ENCODE measurements around the gene OBSCN.
"Not testable (repeated sequence)": the region's sequence is repeated elsewhere in the genome, so short reads cannot be mapped to it uniquely, and the experiment has no call there.

Gene OBSCN

GRCh38 chr1:228259951-228260350, 52.1 kb downstream of the OBSCN start:
- DNase-seq (ENCODE audit: low read depth) = no peak

- no peak for DNase-seq (ENCODE audit: low read depth)
Observed at GRCh38 chr1:228261706-228262105, 53.9 kb downstream of the OBSCN start.

GRCh38 chr1:228262475-228262874, 54.6 kb downstream of the OBSCN start:
- no peak for DNase-seq (ENCODE audit: low read depth)

GRCh38 chr1:228263636-228264035, 55.8 kb downstream of the OBSCN start:
- DNase-seq (ENCODE audit: low read depth) = no peak

- DNase-seq (ENCODE audit: low read depth) = no peak
Observed at GRCh38 chr1:228264090-228264829, 56.4 kb downstream of the OBSCN start.

GRCh38 chr1:228265167-228265566, 57.3 kb downstream of the OBSCN start:
- DNase-seq (ENCODE audit: low read depth) = no peak

GRCh38 chr1:228267962-228268880, 60.4 kb downstream of the OBSCN start:
- no peak for DNase-seq (ENCODE audit: low read depth)

- DNase-seq (ENCODE audit: low read depth) = no peak
Observed at GRCh38 chr1:228268881-228269265, 61.0 kb downstream of the OBSCN start.

GRCh38 chr1:228269431-228269830, 61.6 kb downstream of the OBSCN start:
- DNase-seq (ENCODE audit: low read depth) = not testable (repeated sequence)

GRCh38 chr1:228270032-228270431, 62.2 kb downstream of the OBSCN start:
- DNase-seq (ENCODE audit: low read depth) = no peak

- DNase-seq (ENCODE audit: low read depth) = no peak
Observed at GRCh38 chr1:228271701-228272251, 63.9 kb downstream of the OBSCN start.

- no peak for DNase-seq (ENCODE audit: low read depth)
Observed at GRCh38 chr1:228272331-228272791, 64.5 kb downstream of the OBSCN start.

- DNase-seq (ENCODE audit: low read depth) = no peak
Observed at GRCh38 chr1:228272831-228273571, 65.2 kb downstream of the OBSCN start.

GRCh38 chr1:228273720-228274451, 66.0 kb downstream of the OBSCN start:
- no peak for DNase-seq (ENCODE audit: low read depth)

- no peak for DNase-seq (ENCODE audit: low read depth)
Observed at GRCh38 chr1:228274452-228275178, 66.8 kb downstream of the OBSCN start.

GRCh38 chr1:228275179-228275429, 67.3 kb downstream of the OBSCN start:
- DNase-seq (ENCODE audit: low read depth) = no peak

- DNase-seq (ENCODE audit: low read depth) = peak; percentile 87
Observed at GRCh38 chr1:228275430-228276173, 67.8 kb downstream of the OBSCN start.

- no peak for DNase-seq (ENCODE audit: low read depth)
Observed at GRCh38 chr1:228276174-228276831, 68.5 kb downstream of the OBSCN start.

- DNase-seq (ENCODE audit: low read depth) = no peak
Observed at GRCh38 chr1:228276901-228277490, 69.2 kb downstream of the OBSCN start.

All from activated T-cell treated with anti-CD3 and anti-CD28 coated beads for 1 hour (primary cell).